ENCODE results near the gene COL11A1. TPM values are rescaled to one million over a fixed set of nuclear protein-coding genes. Genes with fewer than 3 reads are reported as not detected.
"Not testable (repeated sequence)": the region's sequence is repeated elsewhere in the genome, so short reads cannot be mapped to it uniquely, and the experiment has no call there.

The COL11A1 gene
- total RNA-seq: not detected

GRCh38 chr1:103108376-103109150 lies at the start of gene COL11A1:
COL11A1 (minus strand) TSS chr1:103108522; CDS start chr1:103108178, 344 bp downstream.
- DNase-seq (ENCODE audit: low read depth in 2 of 3, low spot score in 2 of 3): no peak

- no peak for DNase-seq (ENCODE audit: low read depth in 2 of 3, low spot score in 2 of 3)
Measured at GRCh38 chr1:103156966-103157365, 48.6 kb upstream of the COL11A1 start.

DNA sequence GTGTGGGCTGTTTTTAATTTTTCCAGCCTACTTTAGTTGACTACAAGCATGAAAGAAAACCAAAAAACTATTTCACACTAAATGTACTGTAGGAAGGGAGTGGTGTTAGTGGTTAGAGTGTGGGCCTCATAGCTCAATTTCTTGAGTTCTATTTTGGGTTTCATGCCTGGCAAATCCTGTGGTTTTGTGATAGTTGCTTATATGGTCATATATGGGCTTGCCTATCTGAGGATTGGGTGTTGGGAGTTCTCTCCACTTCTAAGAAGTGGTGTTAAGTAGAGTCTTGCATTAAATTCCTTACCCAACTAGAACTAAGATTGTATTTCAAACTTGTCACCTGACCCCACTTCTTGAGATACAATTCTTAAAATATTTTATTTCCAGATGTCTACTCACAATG lies 37.8 kb upstream of the COL11A1 start:
- DNase-seq (ENCODE audit: low read depth in 2 of 3, low spot score in 2 of 3): no peak

DNA sequence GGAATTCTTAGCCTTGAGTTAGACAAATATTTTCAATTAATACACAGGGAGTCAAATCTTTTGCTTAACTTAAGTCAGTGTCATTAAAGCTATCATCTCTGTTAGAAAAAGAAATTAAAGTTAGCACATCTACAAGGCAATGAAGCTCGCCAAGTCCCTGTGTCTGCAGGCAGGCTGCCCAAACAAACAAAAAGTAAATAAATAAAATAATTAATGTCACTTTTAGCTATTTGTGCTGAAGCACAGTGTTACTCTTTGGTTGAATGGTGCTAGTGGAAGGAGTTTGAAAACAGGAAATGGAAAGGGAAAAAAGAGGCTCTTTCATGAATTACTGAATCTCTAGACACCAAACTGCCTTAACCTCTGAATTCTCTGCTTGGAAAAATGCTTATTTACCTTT lies 37.1 kb upstream of the COL11A1 start:
- no peak for DNase-seq (ENCODE audit: low read depth in 2 of 3, low spot score in 2 of 3)

GRCh38 chr1:103144681-103145080 lies 36.4 kb upstream of the COL11A1 start:
- DNase-seq (ENCODE audit: low read depth in 2 of 3, low spot score in 2 of 3): no peak

- no peak for DNase-seq (ENCODE audit: low read depth in 2 of 3, low spot score in 2 of 3)
Measured at GRCh38 chr1:103142461-103142860, 34.1 kb upstream of the COL11A1 start.

- DNase-seq (ENCODE audit: low read depth in 2 of 3, low spot score in 2 of 3): no peak
Measured at GRCh38 chr1:103129796-103130195, 21.5 kb upstream of the COL11A1 start.

- DNase-seq (ENCODE audit: low read depth in 2 of 3, low spot score in 2 of 3): no peak
Measured at GRCh38 chr1:103129255-103129654, 20.9 kb upstream of the COL11A1 start.

DNA sequence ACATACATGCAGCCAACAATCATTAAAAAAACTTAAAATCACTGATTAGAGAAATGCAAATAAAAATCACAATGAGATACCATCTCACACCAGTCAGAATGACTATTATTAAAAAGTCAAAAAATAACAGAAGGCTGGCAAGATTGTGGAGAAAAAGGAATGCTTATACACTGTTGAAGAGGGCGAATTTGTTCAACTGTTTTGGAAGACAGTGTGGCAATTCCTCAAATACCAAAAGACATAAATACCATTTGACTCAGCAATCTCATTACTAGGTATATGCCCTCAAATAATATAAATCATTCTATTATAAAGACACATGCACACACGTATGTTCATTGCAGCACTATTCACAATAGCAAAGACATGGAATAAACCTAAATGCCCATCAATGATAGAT lies 19.9 kb upstream of the COL11A1 start:
- DNase-seq (ENCODE audit: low read depth in 2 of 3, low spot score in 2 of 3): not testable (repeated sequence)

- no peak for DNase-seq (ENCODE audit: low read depth in 2 of 3, low spot score in 2 of 3)
Measured at GRCh38 chr1:103125219-103125618, 16.9 kb upstream of the COL11A1 start.

DNA sequence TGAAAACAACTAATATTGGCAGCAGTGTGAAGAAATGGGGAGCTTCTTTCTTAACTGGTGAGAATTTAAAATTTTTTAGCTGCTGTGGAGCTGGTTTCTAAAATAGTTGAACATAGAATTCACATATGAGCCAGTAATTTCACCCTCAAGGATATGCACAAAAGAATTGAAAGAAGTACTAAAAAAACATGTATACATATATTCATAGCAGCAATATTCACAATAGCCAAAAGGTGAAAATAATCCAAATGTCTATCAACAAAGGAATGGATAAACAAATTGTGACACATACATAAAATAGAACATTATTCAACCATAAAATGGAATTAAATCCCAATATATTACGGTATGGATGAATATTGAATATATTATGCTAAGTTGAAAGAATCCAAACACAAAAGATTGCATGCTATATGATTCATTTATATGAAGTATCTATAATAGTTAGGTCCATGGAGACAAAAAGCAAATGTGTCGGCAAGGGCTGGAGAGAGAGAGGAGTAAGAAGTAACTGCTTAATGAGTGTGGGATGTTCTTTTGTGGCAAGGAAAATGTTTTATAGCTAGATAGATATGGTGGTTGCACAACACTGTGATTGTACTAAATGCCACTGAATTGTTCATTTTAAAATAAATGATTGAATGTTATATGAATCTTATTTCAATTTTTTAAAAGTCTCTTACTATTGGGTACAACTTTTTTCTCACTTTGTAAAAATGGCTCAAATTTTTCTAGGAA lies 14.8 kb upstream of the COL11A1 start:
- DNase-seq (ENCODE audit: low read depth in 2 of 3, low spot score in 2 of 3): no peak

GRCh38 chr1:103120981-103121380 lies 12.7 kb upstream of the COL11A1 start:
- no peak for DNase-seq (ENCODE audit: low read depth in 2 of 3, low spot score in 2 of 3)

DNA sequence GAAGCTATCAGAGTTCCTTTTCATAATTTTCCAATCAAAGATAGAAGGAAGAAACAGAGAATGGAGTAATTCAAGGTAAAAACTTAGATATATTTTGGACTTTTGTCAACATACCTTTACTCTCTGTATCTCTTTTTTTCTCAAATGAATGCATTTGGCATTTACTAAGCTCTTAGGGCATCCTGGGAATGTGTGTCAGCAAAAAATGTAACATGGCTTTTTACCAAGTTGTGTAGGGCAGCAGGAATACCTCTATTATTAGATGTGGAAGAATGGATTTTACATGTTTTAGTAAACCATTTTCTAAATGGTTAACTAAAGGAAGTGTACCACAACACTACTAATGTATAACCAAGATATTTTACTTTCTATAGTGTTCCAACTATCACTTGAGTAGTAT lies 4.2 kb upstream of the COL11A1 start:
- no peak for DNase-seq (ENCODE audit: low read depth in 2 of 3, low spot score in 2 of 3)

GRCh38 chr1:103111926-103112325 lies 3.6 kb upstream of the COL11A1 start:
- no peak for DNase-seq (ENCODE audit: low read depth in 2 of 3, low spot score in 2 of 3)

GRCh38 chr1:103110701-103111100 lies 2.4 kb upstream of the COL11A1 start:
- no peak for DNase-seq (ENCODE audit: low read depth in 2 of 3, low spot score in 2 of 3)

- no peak for DNase-seq (ENCODE audit: low read depth in 2 of 3, low spot score in 2 of 3)
Measured at GRCh38 chr1:103109311-103109920, 1.1 kb upstream of the COL11A1 start.

DNA sequence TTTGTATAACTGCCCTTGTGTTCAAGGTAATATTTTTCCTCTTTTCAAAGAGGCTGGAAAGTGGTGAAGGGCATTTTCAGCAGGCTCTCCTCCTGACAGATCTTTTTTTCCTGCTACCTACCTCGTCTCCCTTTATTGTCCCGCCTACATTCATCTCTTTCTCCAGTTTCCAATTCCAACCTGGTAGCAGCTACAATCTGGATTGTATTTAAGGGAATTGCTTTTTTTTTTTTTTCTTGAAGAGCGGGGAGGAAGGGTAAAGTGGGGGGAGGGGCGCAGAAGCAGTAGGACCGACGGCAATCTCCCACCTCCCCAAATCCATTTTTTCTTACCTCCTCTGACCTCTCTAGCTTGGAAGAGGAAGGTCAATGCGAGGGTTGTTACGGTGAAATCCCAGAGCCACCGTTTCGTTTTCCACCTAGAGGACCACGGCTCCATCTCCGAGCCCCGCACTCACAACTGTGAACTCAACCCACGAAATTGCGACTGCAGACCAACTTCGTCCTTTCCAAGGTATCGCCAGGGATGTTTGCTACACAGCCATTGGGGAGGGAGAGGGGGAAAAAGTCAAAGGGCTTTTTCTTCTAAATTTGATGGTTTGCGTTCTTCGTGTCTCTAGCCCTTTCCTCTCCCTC lies 464 bp downstream of the COL11A1 start:
- no peak for DNase-seq (ENCODE audit: low read depth in 2 of 3, low spot score in 2 of 3)

GRCh38 chr1:103106426-103107341 lies 1.6 kb downstream of the COL11A1 start:
- peak in 2 of 3 donors; percentile 15 to 60 for DNase-seq (ENCODE audit: low read depth in 2 of 3, low spot score in 2 of 3)

- DNase-seq (ENCODE audit: low read depth in 2 of 3, low spot score in 2 of 3): no peak
Measured at GRCh38 chr1:103101399-103101798, 6.9 kb downstream of the COL11A1 start.

- no peak for DNase-seq (ENCODE audit: low read depth in 2 of 3, low spot score in 2 of 3)
Measured at GRCh38 chr1:103089221-103089620, 19.1 kb downstream of the COL11A1 start.
